B cell (primary cell): ENCODE measurements around the gene MYH10. TPM values are rescaled to one million over a fixed set of nuclear protein-coding genes. Genes with fewer than 3 reads are reported as not detected.

Experiments used
- ATAC-seq: fragments of 200-7000 bp; cut with Tn5 transposase; one replicate; pipeline ENCODE4 v1.10.0; 2021; ENCODE audit warnings: low read depth, mild to moderate bottlenecking, moderate number of reproducible peaks, moderate library complexity
- CTCF ChIA-PET: fragments of 350-600 bp; sonication (Branson Sonifier 250); formaldehyde crosslinking; loops from one replicate; lab custom pipeline; 2021; ENCODE audit warnings: antibody characterized with exemption, inconsistent platforms; lab: Charles Lee
- POLR2A ChIA-PET: fragments of 350-600 bp; sonication (Branson Sonifier 250); formaldehyde crosslinking; loops from one replicate; lab custom pipeline; 2021; ENCODE audit warnings: antibody characterized with exemption; lab: Charles Lee
- DNase-seq: peaks from one replicate; pipeline ENCODE4 v3.0.0; 2013
- H2AFZ ChIP-seq: 2 replicates; pipeline ENCODE4 v1.6.1; 2012; ENCODE audit warnings: mild to moderate bottlenecking, low read depth, low read length; ENCODE audit not compliant: insufficient read depth, poor library complexity, severe bottlenecking
- H3K27ac ChIP-seq, 2 donors: 1 replicate in 1 of 2; 2 replicates in 1 of 2; pipeline ENCODE4 v1.5.1; 2012 to 2013; ENCODE audit warnings: low read length in 2 of 2, mild to moderate bottlenecking in 2 of 2, moderate library complexity in 1 of 2
- H3K27me3 ChIP-seq, 4 experiments: fragments of 200-600 bp in 1 of 4; sonication (generic) in 1 of 4; replicated peaks in 1 of 4; 1 replicate in 2 of 4; 2 replicates in 2 of 4; pipeline versions ENCODE4 v1.6.1 to v1.7.0; 2013 to 2016; ENCODE audit warnings: low read length in 3 of 4, mild to moderate bottlenecking in 2 of 4, mixed read lengths in 1 of 4, moderate library complexity in 1 of 4; ENCODE audit not compliant: insufficient read depth in 4 of 4, control insufficient read depth in 3 of 4; ENCODE audit errors: control extremely low read depth in 1 of 4
- H3K36me3 ChIP-seq, 2 experiments: replicated peaks in 1 of 2; 1 replicate in 1 of 2; 2 replicates in 1 of 2; pipeline versions ENCODE4 v1.6.1 to v1.7.1; 2013; ENCODE audit warnings: low read length in 1 of 2; ENCODE audit not compliant: insufficient read depth in 2 of 2, control insufficient read depth in 1 of 2; ENCODE audit errors: control extremely low read depth in 1 of 2, extremely low read depth in 1 of 2
- H3K4me1 ChIP-seq, 2 donors: fragments of 200-600 bp in 1 of 2; sonication (generic) in 1 of 2; 1 replicate in 1 of 2; 2 replicates in 1 of 2; pipeline versions ENCODE4 v1.5.1 to v1.6.1; 2013 to 2017; ENCODE audit warnings: low read length in 2 of 2; ENCODE audit not compliant: control insufficient read depth in 2 of 2, insufficient read depth in 2 of 2
- H3K4me2 ChIP-seq: replicated peaks from 2 replicates; pipeline ENCODE3; 2012; ENCODE audit warnings: mild to moderate bottlenecking, low read depth, low read length; ENCODE audit not compliant: poor library complexity, severe bottlenecking
- H3K4me3 ChIP-seq, 5 experiments: fragments of 200-600 bp in 1 of 5; sonication (generic) in 1 of 5; 1 replicate in 3 of 5; 2 replicates in 2 of 5; pipeline versions ENCODE4 v1.5.1 to v1.7.0; 2011 to 2016; ENCODE audit warnings: low read length in 4 of 5, mild to moderate bottlenecking in 4 of 5, low read depth in 2 of 5, control low read depth in 1 of 5, moderate library complexity in 1 of 5; ENCODE audit not compliant: insufficient read depth in 1 of 5; ENCODE audit errors: control extremely low read depth in 1 of 5, extremely low read depth in 1 of 5
- H3K79me2 ChIP-seq: fragments of 200-600 bp; sonication (generic); one replicate; pipeline ENCODE4 v1.6.0; 2016; ENCODE audit warnings: low read length; ENCODE audit not compliant: control insufficient read depth, insufficient read depth
- H3K9ac ChIP-seq: fragments of 200-600 bp; sonication (generic); 2 replicates; pipeline ENCODE4 v1.6.1; 2017; ENCODE audit warnings: mild to moderate bottlenecking, low read length, moderate library complexity
- H3K9me3 ChIP-seq, 3 donors: one replicate each; pipeline versions ENCODE4 v1.6.1 to v1.7.1; 2013; ENCODE audit warnings: low read length in 2 of 3; ENCODE audit not compliant: control insufficient read depth in 2 of 3, insufficient read depth in 1 of 3; ENCODE audit errors: control extremely low read depth in 1 of 3
- H4K20me1 ChIP-seq: 2 replicates; pipeline ENCODE4 v1.6.0; 2012; ENCODE audit warnings: mild to moderate bottlenecking, low read length; ENCODE audit not compliant: insufficient read depth, control insufficient read depth, poor library complexity, severe bottlenecking
- H3K27ac Mint-ChIP-seq: one replicate; pipeline ENCODE4 v1.8.0; 2021; ENCODE audit warnings: mixed read lengths
- H3K27me3 Mint-ChIP-seq: one replicate; pipeline ENCODE4 v1.8.0; 2021; ENCODE audit warnings: mixed read lengths
- H3K4me1 Mint-ChIP-seq: one replicate; pipeline ENCODE4 v1.8.0; 2021; ENCODE audit warnings: mixed read lengths
- H3K4me3 Mint-ChIP-seq: one replicate; pipeline ENCODE4 v1.8.0; 2021; ENCODE audit warnings: mixed read lengths
- H3K9me3 Mint-ChIP-seq: one replicate; pipeline ENCODE4 v1.8.0; 2022; ENCODE audit warnings: mixed read lengths; ENCODE audit not compliant: insufficient read depth
- EZH2 ChIP-seq: IDR thresholded peaks from 2 replicates; pipeline ENCODE4 v1.6.1; 2012; ENCODE audit warnings: borderline replicate concordance, low read depth, mild to moderate bottlenecking, moderate library complexity, low read length; ENCODE audit not compliant: insufficient read depth, poor library complexity, severe bottlenecking
- WGBS: methylation state at CpG from one replicate; pipeline ENCODE4 v1.1.5; 2013; ENCODE audit warnings: missing lambda C conversion rate; ENCODE audit not compliant: insufficient coverage; 5-methylcytosine and 5-hydroxymethylcytosine counted together
- intact Hi-C: fragments of 100-400 bp; cut with micrococcal nuclease; formaldehyde crosslinking; loops from one replicate; pipeline ENCODE4 v1.10.0; 2022
- polyA plus RNA-seq: library from polyadenylated mRNA; depleted of rRNA; stranded (reverse); fragments of >200 nt; gene quantifications from 2 replicates; pipeline ENCODE4 v1.2.3, GENCODE V29; 2012
- total RNA-seq, 2 donors: library from RNA; stranded (reverse); fragments of 120-200 nt in 1 of 2; gene quantifications; 1 replicate in 1 of 2; 2 replicates in 1 of 2; pipeline versions ENCODE4 v1.2.3 to v1.2.4, GENCODE V29; 2013 to 2022
- TF ChIP-seq, protein P1 (sequence below): fragments of 200-600 bp; IDR thresholded peaks from one replicate; pipeline ENCODE4 v1.8.0; 2022; ENCODE audit warnings: antibody characterized with exemption, mild to moderate bottlenecking

MYH10 gene
- total and polyA plus RNA-seq, 2 donors (not counting 1 experiment from before 2014, with no cell fraction given), result 0.04 to 1.7 TPM

DNA sequence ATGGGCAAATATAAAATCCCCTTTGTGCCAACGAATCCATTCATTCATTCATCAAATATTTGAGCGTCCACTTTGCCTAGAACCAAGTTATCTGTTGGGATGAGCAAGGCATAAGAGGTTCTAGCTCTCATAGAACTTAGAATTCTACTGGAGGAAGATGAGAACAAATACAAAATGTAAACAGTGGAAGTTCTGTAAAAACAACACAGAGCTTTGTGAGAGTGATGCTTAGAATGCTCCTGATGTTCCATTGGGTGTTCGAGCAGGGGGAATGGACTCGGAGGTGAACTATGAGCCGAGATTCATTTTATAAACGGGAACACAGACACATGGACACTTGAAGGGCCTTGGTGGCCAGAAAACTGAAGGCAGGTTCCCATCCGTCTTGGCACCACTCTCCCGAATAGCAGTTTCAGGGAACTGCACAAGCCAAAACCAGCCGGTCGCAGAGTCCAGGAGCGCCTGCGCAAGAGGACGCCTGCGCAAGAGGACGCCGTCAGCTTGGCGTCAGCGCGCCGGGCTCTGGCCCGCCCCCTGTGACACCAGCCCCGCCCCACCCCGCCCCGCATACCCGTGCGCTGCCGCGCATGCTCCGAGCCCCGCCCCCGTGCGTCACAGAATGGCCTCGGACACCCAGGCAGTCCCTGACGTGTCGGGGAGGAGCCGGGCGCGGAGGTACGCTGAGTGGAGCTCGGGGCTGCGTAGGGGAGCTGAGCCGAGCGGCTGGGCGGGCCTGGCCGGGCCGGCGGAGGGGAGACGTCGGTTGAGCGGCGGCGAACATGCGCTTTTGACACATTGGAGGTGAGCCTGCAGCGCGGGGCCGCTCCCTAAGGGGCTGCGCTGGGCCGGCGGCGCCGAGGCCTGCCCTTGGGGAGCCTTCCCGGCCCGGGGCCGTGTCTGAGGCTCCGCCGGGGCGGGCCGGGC is 195.0 kb downstream of the MYH10 start, which contains the start of gene NDEL1:
NDEL1 (plus strand) TSS at position 640 of the 924 bp plus-strand sequence. CDS start 8,388 bp downstream, outside the sequence.
- Histone ChIP-seq H3K36me3 (peaks cover 2 to 14% of the 10 kb centered on the region in 2 experiments), H3K79me2 (peaks cover 43% of the 10 kb centered on the region), H3K9me3 (no peaks in the 10 kb centered on the region), H3K4me3 (peak within 1 kb of the TSS; percentile 77 to 91 (median 88)), H2AFZ (peak within 1 kb of the TSS; percentile 97), H3K9ac (peak within 1 kb of the TSS; percentile 93), H4K20me1 (peaks cover 31% of the 10 kb centered on the region), H3K27ac (peak within 1 kb of the TSS; percentile 93 to 95), H3K4me2 (peak within 1 kb of the TSS; percentile 82), H3K27me3 (no peaks in the 10 kb centered on the region), H3K4me1 (peaks cover 20 to 23% of the 10 kb centered on the region in 2 donors)
- peak; percentile 94 for ATAC-seq
- under 1% methylated on average over 66 of the region's 68 CpGs for WGBS
- H3K4me3 Mint-ChIP-seq, result peak within 1 kb of the TSS; percentile 98
- CTCF ChIA-PET, result interaction anchor here (0.8 to 2.4 kb wide), 5 partner anchors 25 to 350 kb away, joined by 4 to 10 read pairs (median 6); no protein-coding TSS in a partner anchor
- no peaks in the 10 kb centered on the region for H3K27me3 Mint-ChIP-seq
- TF ChIP-seq EZH2, result no peak
- TF ChIP-seq, protein P1, sequence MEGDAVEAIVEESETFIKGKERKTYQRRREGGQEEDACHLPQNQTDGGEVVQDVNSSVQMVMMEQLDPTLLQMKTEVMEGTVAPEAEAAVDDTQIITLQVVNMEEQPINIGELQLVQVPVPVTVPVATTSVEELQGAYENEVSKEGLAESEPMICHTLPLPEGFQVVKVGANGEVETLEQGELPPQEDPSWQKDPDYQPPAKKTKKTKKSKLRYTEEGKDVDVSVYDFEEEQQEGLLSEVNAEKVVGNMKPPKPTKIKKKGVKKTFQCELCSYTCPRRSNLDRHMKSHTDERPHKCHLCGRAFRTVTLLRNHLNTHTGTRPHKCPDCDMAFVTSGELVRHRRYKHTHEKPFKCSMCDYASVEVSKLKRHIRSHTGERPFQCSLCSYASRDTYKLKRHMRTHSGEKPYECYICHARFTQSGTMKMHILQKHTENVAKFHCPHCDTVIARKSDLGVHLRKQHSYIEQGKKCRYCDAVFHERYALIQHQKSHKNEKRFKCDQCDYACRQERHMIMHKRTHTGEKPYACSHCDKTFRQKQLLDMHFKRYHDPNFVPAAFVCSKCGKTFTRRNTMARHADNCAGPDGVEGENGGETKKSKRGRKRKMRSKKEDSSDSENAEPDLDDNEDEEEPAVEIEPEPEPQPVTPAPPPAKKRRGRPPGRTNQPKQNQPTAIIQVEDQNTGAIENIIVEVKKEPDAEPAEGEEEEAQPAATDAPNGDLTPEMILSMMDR, result no peak
- H3K9me3 Mint-ChIP-seq, result no peaks in the 10 kb centered on the region
- H3K27ac Mint-ChIP-seq, result peak within 1 kb of the TSS; percentile 98
- peaks cover 36% of the 10 kb centered on the region for H3K4me1 Mint-ChIP-seq
- POLR2A ChIA-PET, result no interaction called here
- intact Hi-C loops, result loop anchor here (2.0 to 10.0 kb wide), 5 partner anchors 25 to 1423 kb away; partner anchors contain the start of genes CTC1, MYH10, PFAS and RNASEK
- peak; percentile 98 for DNase-seq

DNA sequence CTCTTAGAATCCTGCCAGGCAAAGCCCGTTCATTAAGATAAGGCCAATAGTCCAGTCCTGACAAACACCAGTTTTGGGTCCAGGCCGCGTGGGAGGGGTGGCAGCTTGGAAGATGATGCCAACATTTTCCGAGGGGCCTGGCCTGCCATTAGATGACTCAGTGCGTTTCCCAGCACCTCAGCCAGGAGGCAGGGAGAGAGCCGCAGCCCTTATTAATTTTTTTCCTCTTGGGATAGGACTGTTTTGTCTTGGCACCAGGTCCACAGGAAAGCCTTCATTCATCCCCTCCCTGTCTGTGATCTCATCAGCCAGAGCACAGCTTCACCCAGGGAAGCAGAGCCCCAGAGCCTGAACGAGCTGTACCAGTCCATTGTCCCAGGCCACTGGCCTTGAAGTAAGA is 199.6 kb downstream of the MYH10 start:
- H3K9ac ChIP-seq, result no peak overlapping the region
- intact Hi-C loops, result loop anchor here (10.0 kb wide), 1 partner anchor 206 kb away; no protein-coding TSS in a partner anchor

More for the DNA sequence above, 199.6 kb downstream of the MYH10 start:
- Mint-ChIP-seq H3K4me3 (no peak overlapping the region), H3K27me3 (peaks cover 9% of the 10 kb centered on the region), H3K9me3 (no peaks in the 10 kb centered on the region), H3K27ac (no peak overlapping the region), H3K4me1 (peaks cover 6% of the 10 kb centered on the region)
- Histone ChIP-seq H3K36me3 (no peaks in the 10 kb centered on the region), H3K4me1 (peaks cover 4 to 5% of the 10 kb centered on the region in 2 donors), H3K79me2 (no peaks in the 10 kb centered on the region), H3K4me2 (no peak overlapping the region), H4K20me1 (peaks cover 1% of the 10 kb centered on the region), H3K27ac (no peak overlapping the region), H3K4me3 (no peak overlapping the region), H2AFZ (no peak overlapping the region), H3K27me3 (no peaks in the 10 kb centered on the region), H3K9me3 (no peaks in the 10 kb centered on the region)
- DNase-seq (no peak), ATAC-seq (no peak)
- CTCF ChIA-PET, result interaction anchor here (3.0 kb wide), 1 partner anchor 21 kb away, joined by 9 read pairs; no protein-coding TSS in a partner anchor
- TF ChIP-seq, protein P1, result no peak
- no peak for TF ChIP-seq EZH2
- POLR2A ChIA-PET, result no interaction called here
- WGBS, result 92% methylated on average over 5 of the region's 7 CpGs
